Activated CD4-positive, alpha-beta T cell treated with anti-CD3 and anti-CD28 coated beads, Interleukin-2, amount 50 U/mL, for 1 hour (primary cell): ENCODE measurements around the gene EFNA1.
A peak's percentile ranks its signal among the peaks of the same experiment; 100 is the strongest.
"Not testable (repeated sequence)": the region's sequence is repeated elsewhere in the genome, so short reads cannot be mapped to it uniquely, and the experiment has no call there.

ENCODE experiments used
- DNase-seq: peaks from one replicate; pipeline ENCODE4 v3.0.0-alpha.2; 2020

Gene EFNA1

DNA sequence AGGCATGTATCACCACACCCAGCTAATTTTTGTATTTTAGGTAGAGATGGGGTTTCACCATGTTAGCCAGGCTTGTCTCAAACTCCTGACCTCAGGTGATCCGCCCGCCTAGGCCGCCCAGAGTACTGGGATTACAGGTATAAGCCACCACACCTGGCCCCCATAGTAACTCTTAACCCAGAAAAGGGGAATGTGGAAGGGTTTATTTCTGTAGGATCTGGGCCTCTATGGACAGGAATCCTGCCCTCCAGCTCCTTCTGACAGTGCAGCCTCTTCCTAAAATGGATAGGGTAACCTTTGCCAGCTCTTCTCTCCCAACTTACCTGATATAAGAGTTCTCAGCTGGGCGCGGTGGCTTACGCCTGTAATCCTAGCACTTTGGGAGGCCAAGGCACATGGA, 35.0 kb downstream of the EFNA1 start:
- DNase-seq, result not testable (repeated sequence)

DNA sequence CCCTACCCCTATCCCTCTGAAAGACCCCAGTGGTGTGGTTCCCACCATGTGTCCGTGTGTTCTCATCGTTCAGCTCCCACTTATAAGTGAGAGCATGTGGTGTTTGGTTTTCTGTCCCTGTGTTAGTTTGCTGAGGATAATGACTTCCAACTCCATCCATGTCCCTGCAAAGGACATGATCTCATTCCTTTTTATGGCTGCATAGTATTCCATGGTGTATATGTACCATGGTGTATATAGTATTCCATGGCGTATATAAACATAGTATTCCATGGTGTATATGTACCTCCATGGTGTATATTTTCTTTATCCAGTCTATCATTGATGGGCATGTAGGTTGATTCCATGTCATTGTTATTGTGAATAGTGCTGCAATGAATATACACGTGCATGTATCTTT, 36.1 kb downstream of the EFNA1 start:
- not testable (repeated sequence) for DNase-seq

DNA sequence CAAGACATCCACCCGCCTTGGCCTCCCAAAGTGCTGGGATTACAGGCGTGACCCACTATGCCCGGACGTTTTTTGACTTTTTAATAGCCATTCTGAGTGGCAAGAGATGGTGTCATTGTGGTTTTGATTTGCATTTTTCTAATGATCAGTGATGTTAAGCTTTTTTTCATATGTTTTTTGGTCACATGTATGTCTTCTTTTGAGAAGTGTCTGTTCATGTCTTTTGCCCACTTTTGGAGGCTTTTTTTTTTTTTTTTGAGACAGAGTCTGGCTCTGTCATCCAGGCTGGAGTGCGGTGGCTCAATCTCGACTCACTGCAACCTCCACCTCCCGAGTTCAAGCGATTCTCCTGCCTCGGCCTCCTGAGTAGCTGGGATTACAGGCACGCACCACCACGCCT, 36.9 kb downstream of the EFNA1 start:
- DNase-seq, result not testable (repeated sequence)

GRCh38 chr1:155166051-155166470, 38.4 kb downstream of the EFNA1 start:
- DNase-seq, result no peak

GRCh38 chr1:155166471-155167165, 38.9 kb downstream of the EFNA1 start:
- no peak for DNase-seq

DNA sequence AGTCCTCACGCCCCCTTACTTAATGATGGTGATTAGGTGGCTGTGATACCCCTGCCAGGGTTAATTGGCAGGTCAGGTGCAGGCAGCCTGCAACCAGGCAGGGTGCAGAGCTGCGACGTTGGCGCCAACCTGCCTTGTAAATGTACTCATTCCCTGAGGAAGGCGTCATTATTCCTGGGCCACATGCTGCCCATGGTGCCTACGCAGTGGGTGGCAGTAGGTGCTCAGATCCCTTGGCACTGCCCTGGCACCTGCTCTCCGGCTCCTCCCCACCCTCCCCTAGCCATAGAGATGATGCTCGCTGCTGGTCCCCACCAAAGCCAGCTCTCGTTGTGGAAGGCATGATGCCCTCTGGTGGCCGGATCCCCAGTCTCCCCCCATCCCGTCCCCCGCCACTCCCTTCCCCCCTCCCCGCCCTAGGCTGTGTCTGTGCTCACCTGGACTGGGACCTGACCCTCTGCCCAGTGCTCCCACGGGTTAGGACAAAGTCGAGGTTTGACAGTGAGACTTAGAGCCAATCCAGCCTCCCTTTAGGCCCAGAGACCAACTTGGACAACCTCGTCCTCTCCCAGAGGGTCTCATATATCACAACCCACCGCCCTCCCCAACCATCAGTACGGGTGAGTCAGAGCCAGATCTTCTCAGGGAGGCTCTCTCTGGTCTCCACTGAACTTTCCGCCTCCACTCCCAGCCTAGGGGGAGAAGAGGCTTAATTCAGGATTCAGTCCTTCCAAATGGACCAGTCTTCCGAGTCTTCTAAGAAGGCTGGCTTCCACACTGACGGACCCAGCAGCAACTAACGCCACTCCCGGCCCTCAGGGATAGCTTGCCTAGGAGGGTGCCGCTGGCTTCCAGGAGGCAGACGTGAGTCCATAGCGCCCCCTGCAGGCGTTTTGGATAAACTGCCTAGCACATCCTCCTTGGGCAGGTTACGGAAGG, 39.8 kb downstream of the EFNA1 start:
- peak; percentile 88 for DNase-seq

DNA sequence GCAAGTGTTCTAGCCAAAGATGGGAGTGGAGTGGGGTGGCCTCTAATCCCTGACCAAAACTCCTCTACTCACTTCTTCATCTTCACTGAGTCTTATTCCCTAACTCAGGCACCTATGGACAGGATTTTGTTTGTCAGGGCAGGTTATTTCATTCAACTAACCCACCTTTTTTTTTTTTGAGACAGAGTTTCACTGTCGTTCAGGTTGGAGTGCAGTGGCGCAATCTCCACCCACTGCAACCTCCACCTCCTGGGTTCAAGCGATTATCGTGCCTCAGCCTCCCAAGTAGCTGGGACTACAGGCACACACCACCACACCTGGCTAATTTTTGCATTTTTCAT, 40.4 kb downstream of the EFNA1 start:
- DNase-seq, result not testable (repeated sequence)

GRCh38 chr1:155168456-155169210, 41.0 kb downstream of the EFNA1 start:
- DNase-seq, result no peak

- DNase-seq, result no peak
These were observed 41.9 kb downstream of the EFNA1 start for GRCh38 chr1:155169541-155169940.

DNA sequence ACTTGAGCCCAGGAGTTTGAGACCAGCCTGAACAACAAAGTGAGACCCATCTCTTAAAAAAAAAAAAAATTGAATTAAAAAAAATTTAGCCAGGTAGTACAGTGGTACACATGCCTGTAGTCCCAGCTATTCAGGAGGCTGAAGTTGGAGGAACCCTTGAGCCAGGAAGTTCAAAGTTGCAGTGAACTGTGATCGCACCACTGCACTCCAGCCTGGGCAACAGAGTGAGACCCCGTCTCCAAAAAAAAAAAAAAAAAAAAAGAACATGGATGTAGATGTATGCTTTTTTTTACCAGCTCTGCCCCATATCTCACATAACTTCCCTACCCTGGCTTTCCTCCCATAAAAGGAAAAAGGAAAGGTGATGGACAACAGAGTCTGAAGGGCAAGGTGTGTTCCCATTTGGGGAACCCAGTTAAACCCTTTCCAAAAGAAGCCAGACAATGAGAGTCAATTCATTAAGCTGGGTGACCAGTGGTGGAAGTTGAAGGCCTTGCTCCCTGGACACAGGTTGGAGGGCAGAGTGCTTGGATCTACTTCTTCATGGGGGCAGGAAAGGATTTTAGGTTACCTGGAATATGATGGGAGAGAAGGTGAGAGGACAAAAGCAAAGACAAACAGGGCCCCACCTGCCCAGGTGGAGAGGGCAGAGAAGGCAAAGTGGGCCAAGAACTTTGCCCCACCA, 42.6 kb downstream of the EFNA1 start:
- no peak for DNase-seq

DNA sequence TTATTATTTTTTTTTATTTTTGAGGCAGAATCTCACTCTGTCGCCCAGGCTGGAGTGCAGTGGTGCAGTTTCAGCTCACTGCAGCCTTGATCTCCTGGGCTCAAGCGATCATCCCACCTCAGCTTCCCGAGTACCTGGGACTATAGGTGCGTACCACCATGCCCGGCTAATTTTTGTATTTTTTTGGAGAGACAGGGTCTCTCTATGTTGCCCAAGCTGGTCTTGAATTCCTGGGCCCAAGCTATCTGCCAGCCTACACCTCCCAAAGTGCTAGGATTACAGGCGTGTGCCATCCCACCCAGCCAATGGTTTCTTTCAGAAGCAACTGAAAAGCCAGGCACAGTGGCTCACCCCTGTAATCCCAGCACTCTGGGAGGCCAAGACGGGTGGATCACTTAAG, 43.1 kb downstream of the EFNA1 start:
- no peak for DNase-seq

- DNase-seq, result no peak
These were observed 44.4 kb downstream of the EFNA1 start for GRCh38 chr1:155171836-155172731.

DNA sequence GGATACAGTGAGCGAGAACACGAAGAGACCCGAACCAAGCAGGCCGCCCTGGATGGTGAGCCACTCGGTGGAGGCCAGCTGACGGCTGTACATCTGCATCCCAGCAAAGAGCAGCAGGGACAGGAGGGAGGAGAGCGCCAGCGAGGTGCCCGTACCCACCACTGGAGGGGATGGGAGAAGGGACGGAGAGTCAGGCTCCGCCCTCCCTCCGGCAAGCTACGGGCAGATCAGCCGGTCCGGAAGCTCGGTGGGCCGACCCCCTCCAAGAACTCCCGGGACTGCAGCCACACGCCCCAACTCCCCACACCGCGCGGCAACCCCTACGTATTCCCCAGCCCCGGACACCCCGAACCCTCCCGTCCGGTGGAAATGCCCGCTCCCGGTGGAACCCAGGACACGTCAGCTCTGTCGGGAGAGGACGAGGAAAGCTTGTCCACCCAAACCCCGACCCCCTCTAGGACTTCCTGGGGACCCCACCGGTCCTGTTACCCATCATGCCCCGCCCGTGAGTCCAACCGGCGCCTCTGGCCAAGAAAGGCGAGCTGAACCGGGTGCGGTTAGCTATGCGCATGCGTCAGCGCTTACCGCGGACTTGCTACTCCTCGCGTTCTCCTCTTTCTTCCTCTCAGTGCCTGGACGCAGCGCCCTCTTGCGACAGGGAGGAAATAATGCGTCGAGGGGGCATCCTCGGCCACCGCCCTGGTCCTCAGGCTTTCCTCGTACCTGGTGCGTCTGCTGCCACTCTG, 45.2 kb downstream of the EFNA1 start, which contains the start of gene KRTCAP2:
Gene KRTCAP2, minus strand, starts transcription at position 573 of the 746 bp plus-strand sequence. Its CDS starts 80 bp downstream, at position 493.
- DNase-seq, result peak; percentile 93

GRCh38 chr1:155173478-155174323, 46.0 kb downstream of the EFNA1 start, which contains the start of gene TRIM46:
TSS of gene TRIM46 (plus strand) at chr1:155173849. CDS start at chr1:155173967, 118 bp downstream.
- peak; percentile 58 for DNase-seq

- DNase-seq, result peak; percentile 53
These were observed 46.9 kb downstream of the EFNA1 start for GRCh38 chr1:155174324-155175280.

DNA sequence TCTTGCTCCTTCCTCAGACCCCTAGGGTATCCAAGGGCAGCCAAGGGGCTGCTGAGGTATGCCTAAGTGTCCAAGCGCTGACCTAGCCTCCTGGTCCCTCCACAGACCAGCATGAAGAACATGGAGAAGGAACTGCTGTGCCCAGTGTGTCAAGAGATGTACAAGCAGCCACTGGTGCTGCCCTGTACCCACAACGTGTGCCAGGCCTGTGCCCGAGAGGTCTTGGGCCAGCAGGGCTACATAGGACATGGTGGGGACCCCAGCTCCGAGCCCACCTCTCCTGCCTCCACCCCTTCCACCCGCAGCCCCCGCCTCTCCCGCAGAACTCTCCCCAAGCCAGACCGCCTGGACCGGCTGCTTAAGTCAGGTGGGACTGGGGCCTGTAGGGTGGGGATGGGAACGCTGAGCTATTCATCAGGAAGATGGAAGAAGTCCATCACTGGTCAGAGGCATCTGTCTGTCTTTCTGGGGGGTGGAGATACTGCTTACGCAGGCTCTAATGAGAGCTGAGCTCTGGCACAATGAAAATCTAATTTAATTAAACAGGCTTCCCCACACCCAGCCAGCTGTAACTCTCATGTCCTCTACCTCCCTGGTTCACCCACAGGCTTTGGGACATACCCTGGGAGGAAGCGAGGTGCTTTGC, 47.7 kb downstream of the EFNA1 start:
- no peak for DNase-seq

GRCh38 chr1:155175927-155176371, 48.3 kb downstream of the EFNA1 start:
- DNase-seq, result no peak
